SK-N-MC (cell line): ENCODE measurements around the gene SINHCAF.

Experiments used
- DNase-seq: peaks from one replicate; pipeline ENCODE4 v3.0.0-alpha.2; 2011; ENCODE audit warnings: low read depth, low spot score
- H3K27ac ChIP-seq: fragments of 200-600 bp; sonication (generic); 2 replicates; pipeline ENCODE4 v1.5.1; 2016; ENCODE audit warnings: mixed run types
- H3K36me3 ChIP-seq: fragments of 200-600 bp; sonication (generic); 2 replicates; pipeline ENCODE4 v1.6.1; 2017; ENCODE audit warnings: antibody characterized with exemption, low read length, mixed read lengths; ENCODE audit not compliant: insufficient read depth
- H3K4me3 ChIP-seq: fragments of 200-600 bp; sonication (generic); 2 replicates; pipeline ENCODE4 v1.5.1; 2016
- H3K9ac ChIP-seq: fragments of 200-600 bp; sonication (generic); 2 replicates; pipeline ENCODE4 v1.8.0; 2017; ENCODE audit warnings: mixed run types, mixed read lengths; ENCODE audit not compliant: insufficient read length
- H3K9me3 ChIP-seq: fragments of 200-600 bp; sonication (generic); 2 replicates; pipeline ENCODE4 v1.6.1; 2017; ENCODE audit warnings: low read depth, mild to moderate bottlenecking, antibody characterized with exemption, low read length, moderate library complexity, mixed read lengths
- EZH2 ChIP-seq: fragments of 200-600 bp; sonication (generic); IDR thresholded peaks from one replicate; pipeline ENCODE4 v1.6.1; 2017; ENCODE audit warnings: antibody characterized with exemption
- FOXP2 ChIP-seq: optimal IDR thresholded peaks from 2 replicates; pipeline ENCODE3; 2011; ENCODE audit warnings: mild to moderate bottlenecking, moderate library complexity; ENCODE audit not compliant: insufficient read depth; ENCODE audit errors: extremely low read length, control extremely low read depth
- POLR2AphosphoS5 ChIP-seq: IDR thresholded peaks from 2 replicates; pipeline ENCODE4 v1.6.1; 2012; ENCODE audit warnings: mild to moderate bottlenecking, low read depth, low read length, borderline replicate concordance

The SINHCAF gene

GRCh38 chr12:31303466-31303865 is 22.5 kb downstream of the SINHCAF start:
- H3K27ac ChIP-seq: no peak overlapping the region
- peaks cover 77% of the 10 kb centered on the region for H3K36me3 ChIP-seq
- no peak overlapping the region for H3K9ac ChIP-seq
- TF ChIP-seq FOXP2 (no peak), EZH2 (no peak), POLR2AphosphoS5 (no peak)
- H3K9me3 ChIP-seq: no peaks in the 10 kb centered on the region
- DNase-seq: no peak
- no peak overlapping the region for H3K4me3 ChIP-seq

GRCh38 chr12:31301311-31301710 is 24.6 kb downstream of the SINHCAF start:
- H3K9ac ChIP-seq: no peak overlapping the region
- peaks cover 89% of the 10 kb centered on the region for H3K36me3 ChIP-seq
- H3K27ac ChIP-seq: no peak overlapping the region

GRCh38 chr12:31300783-31301182 is 25.2 kb downstream of the SINHCAF start:
- Histone ChIP-seq H3K4me3 (no peak overlapping the region), H3K9ac (no peak overlapping the region), H3K9me3 (no peaks in the 10 kb centered on the region), H3K27ac (peak overlapping the region; percentile 31; the same call in 1 of the 2 replicates), H3K36me3 (peaks cover 90% of the 10 kb centered on the region)
- TF ChIP-seq EZH2: no peak
- no peak for TF ChIP-seq FOXP2
- no peak for DNase-seq

More at GRCh38 chr12:31301311-31301710, 24.6 kb downstream of the SINHCAF start:
- no peaks in the 10 kb centered on the region for H3K9me3 ChIP-seq
- DNase-seq: no peak
- no peak for TF ChIP-seq EZH2
- TF ChIP-seq POLR2AphosphoS5: no peak
- no peak for TF ChIP-seq FOXP2
- H3K4me3 ChIP-seq: no peak overlapping the region

- Histone ChIP-seq H3K36me3 (peaks cover 90% of the 10 kb centered on the region), H3K9ac (no peak overlapping the region), H3K9me3 (no peaks in the 10 kb centered on the region), H3K4me3 (no peak overlapping the region), H3K27ac (no peak overlapping the region; the same call in 1 of the 2 replicates)
- no peak for DNase-seq
- TF ChIP-seq POLR2AphosphoS5: no peak
- TF ChIP-seq EZH2: no peak
- no peak for TF ChIP-seq FOXP2
These were observed 25.6 kb downstream of the SINHCAF start for GRCh38 chr12:31300341-31300740.

- H3K4me3 ChIP-seq: no peak overlapping the region
- H3K9ac ChIP-seq: no peak overlapping the region
- no peak for DNase-seq
- peaks cover 90% of the 10 kb centered on the region for H3K36me3 ChIP-seq
- no peaks in the 10 kb centered on the region for H3K9me3 ChIP-seq
- TF ChIP-seq FOXP2 (no peak), POLR2AphosphoS5 (no peak), EZH2 (no peak)
- H3K27ac ChIP-seq: peak overlapping the region; percentile 19; the same call in 1 of the 2 replicates
These were observed 27.0 kb downstream of the SINHCAF start for GRCh38 chr12:31298922-31299321.

GRCh38 chr12:31298515-31298910 is 27.4 kb downstream of the SINHCAF start:
- Histone ChIP-seq H3K4me3 (no peak overlapping the region), H3K36me3 (peaks cover 90% of the 10 kb centered on the region), H3K9ac (no peak overlapping the region), H3K9me3 (no peaks in the 10 kb centered on the region), H3K27ac (peak overlapping the region; percentile 8; the same call in 1 of the 2 replicates)
- DNase-seq: no peak
- TF ChIP-seq POLR2AphosphoS5 (no peak), EZH2 (no peak), FOXP2 (no peak)

GRCh38 chr12:31297572-31298514 is 28.1 kb downstream of the SINHCAF start:
- Histone ChIP-seq H3K9ac (no peak overlapping the region), H3K9me3 (no peaks in the 10 kb centered on the region), H3K36me3 (peaks cover 90% of the 10 kb centered on the region), H3K27ac (no peak overlapping the region), H3K4me3 (no peak overlapping the region)
- no peak for TF ChIP-seq POLR2AphosphoS5
- no peak for TF ChIP-seq FOXP2
- TF ChIP-seq EZH2: no peak
- DNase-seq: no peak

GRCh38 chr12:31289441-31289840 is 36.5 kb downstream of the SINHCAF start:
- DNase-seq: no peak
- H3K9ac ChIP-seq: no peak overlapping the region
- no peaks in the 10 kb centered on the region for H3K9me3 ChIP-seq
- peaks cover 95% of the 10 kb centered on the region for H3K36me3 ChIP-seq
- H3K4me3 ChIP-seq: no peak overlapping the region
- TF ChIP-seq EZH2: no peak
- TF ChIP-seq POLR2AphosphoS5: no peak
- TF ChIP-seq FOXP2: no peak
- no peak overlapping the region for H3K27ac ChIP-seq
